Stimulated activated CD8-positive, alpha-beta memory T cell treated with anti-CD3 and anti-CD28 coated beads, Interleukin-15, amount 100 ng/mL, for 1 hour (primary cell): ENCODE data around the gene NTRK3.

Experiments used
- DNase-seq: peaks from one replicate; pipeline ENCODE4 v3.0.0-alpha.2; 2020; ENCODE audit warnings: low read depth

The NTRK3 gene

GRCh38 chr15:87817553-87817952 is 439.0 kb downstream of the NTRK3 start:
- DNase-seq, result no peak

- no peak for DNase-seq
Observed at GRCh38 chr15:87816811-87817210, 439.7 kb downstream of the NTRK3 start.

GRCh38 chr15:87816016-87816415 is 440.5 kb downstream of the NTRK3 start:
- no peak for DNase-seq
